NB4 (cell line): ENCODE data around the gene MPC2.

ENCODE experiments used
- CTCF ChIP-seq: IDR thresholded peaks from one replicate; pipeline ENCODE4 v1.5.1; 2012; ENCODE audit warnings: low read depth, low read length
- MAX ChIP-seq: IDR thresholded peaks from 2 replicates; pipeline ENCODE4 v1.6.1; 2011; ENCODE audit warnings: low read depth, low read length
- MYC ChIP-seq: IDR thresholded peaks from 2 replicates; pipeline ENCODE4 v1.6.1; 2011; ENCODE audit warnings: low read depth, low read length
- POLR2A ChIP-seq: IDR thresholded peaks from 2 replicates; pipeline ENCODE4 v1.6.1; 2011; ENCODE audit warnings: mild to moderate bottlenecking; ENCODE audit not compliant: insufficient read length; ENCODE audit errors: extremely low read depth

GRCh38 chr1:167943541-167943940 is 6.7 kb upstream of the MPC2 start:
- TF ChIP-seq POLR2A (no peak), CTCF (no peak), MAX (no peak), MYC (no peak)
